Measurements from ENCODE around the gene NR4A3. TPM values are rescaled to one million over a fixed set of nuclear protein-coding genes. Genes with fewer than 3 reads are reported as not detected.

NR4A3 gene
- total RNA-seq, 1 donor from 2014 or later = 6.2 TPM

- intact Hi-C loops (cut with micrococcal nuclease) = no loop called here
- Histone ChIP-seq H3K36me3 (peaks cover 6% of the 10 kb centered on the region), H3K27ac (replicated peaks) (no peak overlapping the region), H3K4me3 (no peak overlapping the region), H3K27me3 (ENCODE audit: low read depth) (no peaks in the 10 kb centered on the region), H3K4me1 (peaks cover 10% of the 10 kb centered on the region), H3K9me3 (replicated peaks) (no peaks in the 10 kb centered on the region)
- DNase-seq = no peak
- TF ChIP-seq CTCF (IDR thresholded peaks at IDR 0.05; ENCODE audit: borderline replicate concordance) = no peak
These were observed 46.3 kb downstream of the NR4A3 start for GRCh38 chr9:99867968-99868367.

GRCh38 chr9:99868845-99869244, 47.2 kb downstream of the NR4A3 start:
- TF ChIP-seq CTCF (IDR thresholded peaks at IDR 0.05; ENCODE audit: borderline replicate concordance) = no peak
- Histone ChIP-seq H3K9me3 (replicated peaks) (no peaks in the 10 kb centered on the region), H3K27me3 (ENCODE audit: low read depth) (no peaks in the 10 kb centered on the region), H3K27ac (replicated peaks) (no peak overlapping the region), H3K36me3 (no peaks in the 10 kb centered on the region), H3K4me3 (no peak overlapping the region), H3K4me1 (peaks cover 10% of the 10 kb centered on the region)
- intact Hi-C loops (cut with micrococcal nuclease) = no loop called here
- no peak for DNase-seq

GRCh38 chr9:99870126-99870525, 48.4 kb downstream of the NR4A3 start:
- H3K27me3 ChIP-seq (ENCODE audit: low read depth) = no peaks in the 10 kb centered on the region
- intact Hi-C loops (cut with micrococcal nuclease) = no loop called here
- DNase-seq = no peak
- H3K4me3 ChIP-seq = no peak overlapping the region
- no peaks in the 10 kb centered on the region for H3K9me3 ChIP-seq (replicated peaks)
- peaks cover 10% of the 10 kb centered on the region for H3K4me1 ChIP-seq
- no peak overlapping the region for H3K27ac ChIP-seq (replicated peaks)
- H3K36me3 ChIP-seq = no peaks in the 10 kb centered on the region
- TF ChIP-seq CTCF (IDR thresholded peaks at IDR 0.05; ENCODE audit: borderline replicate concordance) = no peak

GRCh38 chr9:99873531-99873930, 51.8 kb downstream of the NR4A3 start:
- no peak for DNase-seq
- no peak overlapping the region for H3K4me3 ChIP-seq
- no peaks in the 10 kb centered on the region for H3K4me1 ChIP-seq
- H3K9me3 ChIP-seq (replicated peaks) = no peaks in the 10 kb centered on the region
- no peaks in the 10 kb centered on the region for H3K36me3 ChIP-seq
- intact Hi-C loops (cut with micrococcal nuclease) = no loop called here
- H3K27me3 ChIP-seq (ENCODE audit: low read depth) = no peaks in the 10 kb centered on the region
- TF ChIP-seq CTCF (IDR thresholded peaks at IDR 0.05; ENCODE audit: borderline replicate concordance) = no peak
- no peak overlapping the region for H3K27ac ChIP-seq (replicated peaks)

- intact Hi-C loops (cut with micrococcal nuclease) = no loop called here
- no peak overlapping the region for H3K4me3 ChIP-seq
These were observed 52.4 kb downstream of the NR4A3 start for GRCh38 chr9:99873943-99874584.

More at GRCh38 chr9:99873943-99874584, 52.4 kb downstream of the NR4A3 start:
- H3K9me3 ChIP-seq (replicated peaks) = no peaks in the 10 kb centered on the region
- no peak for DNase-seq
- no peaks in the 10 kb centered on the region for H3K27me3 ChIP-seq (ENCODE audit: low read depth)
- no peak for TF ChIP-seq CTCF (IDR thresholded peaks at IDR 0.05; ENCODE audit: borderline replicate concordance)
- no peaks in the 10 kb centered on the region for H3K4me1 ChIP-seq
- no peak overlapping the region for H3K27ac ChIP-seq (replicated peaks)
- no peaks in the 10 kb centered on the region for H3K36me3 ChIP-seq

Measured in left ventricle myocardium inferior (tissue), 1 donor.